PC-3 (cell line): ENCODE results near the gene ATP8B3. TPM values are rescaled to one million over a fixed set of nuclear protein-coding genes. Genes with fewer than 3 reads are reported as not detected.

ENCODE experiments used
- ATAC-seq: fragments of 200-7000 bp; cut with Tn5 transposase; 2 replicates; pipeline ENCODE4 v1.9.1; 2020; ENCODE audit warnings: mild to moderate bottlenecking, moderate library complexity
- BruUV-seq: library from RNA; stranded (reverse); fragments of 400-500 nt; replicated peaks from 2 replicates; lab custom pipeline; 2021; lab: Mats Ljungman, UMichigan
- CTCF ChIA-PET: fragments of 300-600 bp; sonication (Branson Sonifier 250); formaldehyde crosslinking; loops from one replicate; lab custom pipeline; 2022; ENCODE audit warnings: antibody characterized with exemption; lab: Charles Lee
- POLR2A ChIA-PET: fragments of 300-600 bp; sonication (Branson Sonifier 250); formaldehyde crosslinking; loops from one replicate; lab custom pipeline; 2022; ENCODE audit warnings: antibody characterized with exemption; ENCODE audit not compliant: unreplicated experiment; lab: Charles Lee
- DNase-seq: peaks from one replicate; pipeline ENCODE4 v3.0.0-alpha.2; 2015
- H2AFZ ChIP-seq: fragments of 300-600 bp; sonication (generic); 2 replicates; pipeline ENCODE4 v1.6.0; 2016; ENCODE audit warnings: antibody characterized with exemption, low read length
- H3F3A ChIP-seq: fragments of 300-600 bp; sonication (generic); one replicate; pipeline ENCODE4 v1.6.0; 2017; ENCODE audit warnings: antibody characterized with exemption, low read length, control low read depth, mild to moderate bottlenecking; ENCODE audit not compliant: unreplicated experiment
- H3K27ac ChIP-seq: fragments of 300-600 bp; sonication (generic); 2 replicates; pipeline ENCODE4 v1.5.1; 2016; ENCODE audit warnings: mild to moderate bottlenecking, low read length
- H3K27me3 ChIP-seq: fragments of 300-600 bp; sonication (generic); 2 replicates; pipeline ENCODE4 v1.6.1; 2016; ENCODE audit warnings: low read length, mixed read lengths
- H3K36me3 ChIP-seq: fragments of 300-600 bp; sonication (generic); 2 replicates; pipeline ENCODE4 v1.6.1; 2016; ENCODE audit warnings: low read depth, mixed run types, low read length, mixed read lengths
- H3K4me1 ChIP-seq: fragments of 300-600 bp; sonication (generic); 2 replicates; pipeline ENCODE4 v1.5.1; 2016; ENCODE audit warnings: low read length; ENCODE audit not compliant: insufficient read depth
- H3K4me2 ChIP-seq: fragments of 300-600 bp; sonication (generic); 2 replicates; pipeline ENCODE4 v1.6.0; 2016; ENCODE audit warnings: low read length
- H3K4me3 ChIP-seq: fragments of 300-600 bp; sonication (generic); 2 replicates; pipeline ENCODE4 v1.5.1; 2016; ENCODE audit warnings: mild to moderate bottlenecking, low read length, mixed read lengths
- H3K79me2 ChIP-seq: fragments of 300-600 bp; sonication (generic); 2 replicates; pipeline ENCODE4 v1.6.1; 2017; ENCODE audit warnings: low read length, mixed read lengths
- H3K9ac ChIP-seq: fragments of 300-600 bp; sonication (generic); 2 replicates; pipeline ENCODE4 v1.6.0; 2016; ENCODE audit warnings: mild to moderate bottlenecking, low read length
- H3K9me2 ChIP-seq: fragments of 300-600 bp; sonication (generic); replicated peaks from 2 replicates; pipeline ENCODE4 v1.6.1; 2016; ENCODE audit warnings: mixed run types, low read length, mixed read lengths
- H3K9me3 ChIP-seq: fragments of 300-600 bp; sonication (generic); 2 replicates; pipeline ENCODE4 v1.6.1; 2016; ENCODE audit warnings: low read length, mixed read lengths
- H4K20me1 ChIP-seq: fragments of 300-600 bp; sonication (generic); 2 replicates; pipeline ENCODE4 v1.6.1; 2016; ENCODE audit warnings: low read length, mixed read lengths
- EZH2 ChIP-seq: fragments of 300-600 bp; sonication (generic); IDR thresholded peaks from one replicate; pipeline ENCODE4 v1.6.1; 2017; ENCODE audit warnings: antibody characterized with exemption, mild to moderate bottlenecking, low read length; ENCODE audit not compliant: unreplicated experiment
- EZH2phosphoT487 ChIP-seq: fragments of 300-600 bp; sonication (generic); IDR thresholded peaks from 2 replicates; pipeline ENCODE4 v1.6.1; 2018; ENCODE audit warnings: mild to moderate bottlenecking, antibody characterized with exemption, low read length, borderline replicate concordance
- intact Hi-C: fragments of 100-400 bp; cut with micrococcal nuclease; formaldehyde crosslinking; loops from 2 replicates; pipeline ENCODE4 v1.9.0; 2023
- total RNA-seq: library from RNA; depleted of rRNA; stranded (reverse); fragments of >200 nt; gene quantifications from 2 replicates; pipeline ENCODE4 v1.2.3, GENCODE V29; 2014
- TF ChIP-seq, protein P1 (sequence below): fragments of 300-600 bp; sonication (generic); conservative IDR thresholded peaks from 2 replicates; pipeline ENCODE4 v1.5.1; 2017; ENCODE audit warnings: antibody characterized with exemption, low read depth, mild to moderate bottlenecking, low read length

The ATP8B3 gene
- total RNA-seq, 1 experiment from 2014 or later: 4.2 TPM

DNA sequence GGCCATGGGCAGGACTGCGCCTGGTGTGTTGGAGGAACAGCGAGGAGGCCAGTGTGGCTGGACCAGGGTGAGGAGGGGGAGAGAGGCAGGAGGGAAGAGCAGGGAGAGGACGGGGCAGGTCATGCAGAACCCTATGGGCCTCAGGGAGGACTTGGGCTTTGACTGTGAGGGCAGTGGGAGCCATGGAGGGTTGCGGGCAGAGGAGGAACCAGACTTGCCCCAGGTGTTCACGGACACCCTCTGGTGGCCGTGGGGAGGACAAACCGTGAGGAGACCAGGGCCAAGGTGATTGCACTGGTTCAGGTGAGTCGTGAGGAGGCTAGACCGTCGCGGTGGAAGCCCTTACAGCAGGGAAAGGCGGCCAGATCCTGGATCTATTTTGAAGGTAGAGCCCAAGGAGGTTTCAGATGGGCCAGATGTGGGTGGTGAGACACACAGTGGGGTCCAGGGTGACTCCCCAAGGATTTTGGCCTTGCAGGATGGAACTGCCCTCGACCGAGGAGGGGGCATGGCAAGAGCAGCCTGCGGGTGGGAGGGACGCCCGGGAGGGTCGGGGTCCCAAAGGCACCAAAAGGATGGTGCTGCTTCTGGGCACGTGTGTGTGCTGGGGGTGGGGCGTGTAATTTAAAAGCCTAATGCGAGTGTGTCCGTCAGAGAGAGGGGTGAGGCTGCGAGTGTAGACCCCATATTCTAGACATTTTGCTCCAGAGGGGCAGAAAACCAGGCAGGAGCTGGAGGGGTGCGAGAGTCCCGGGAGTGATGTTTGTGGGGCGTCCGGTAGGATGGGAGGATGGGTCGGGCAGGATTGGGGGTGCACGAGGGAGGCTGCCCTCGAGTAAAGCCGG is 39.0 kb upstream of the ATP8B3 start:
- Histone ChIP-seq H3K27me3 (no peaks in the 10 kb centered on the region), H3K4me3 (no peak overlapping the region), H3K36me3 (no peaks in the 10 kb centered on the region), H3K9me3 (no peaks in the 10 kb centered on the region), H3K9ac (no peak overlapping the region), H2AFZ (no peak overlapping the region), H3K9me2 (no peaks in the 10 kb centered on the region), H4K20me1 (peaks cover 15% of the 10 kb centered on the region; the same call in 1 of the 2 replicates), H3K4me1 (peaks cover 8% of the 10 kb centered on the region), H3K79me2 (peaks cover 42% of the 10 kb centered on the region), H3F3A (no peaks in the 10 kb centered on the region), H3K4me2 (no peak overlapping the region), H3K27ac (no peak overlapping the region)
- peak; percentile 30 for DNase-seq
- intact Hi-C loops: no loop called here
- TF ChIP-seq EZH2 (no peak), EZH2phosphoT487 (no peak)
- TF ChIP-seq, protein P1, sequence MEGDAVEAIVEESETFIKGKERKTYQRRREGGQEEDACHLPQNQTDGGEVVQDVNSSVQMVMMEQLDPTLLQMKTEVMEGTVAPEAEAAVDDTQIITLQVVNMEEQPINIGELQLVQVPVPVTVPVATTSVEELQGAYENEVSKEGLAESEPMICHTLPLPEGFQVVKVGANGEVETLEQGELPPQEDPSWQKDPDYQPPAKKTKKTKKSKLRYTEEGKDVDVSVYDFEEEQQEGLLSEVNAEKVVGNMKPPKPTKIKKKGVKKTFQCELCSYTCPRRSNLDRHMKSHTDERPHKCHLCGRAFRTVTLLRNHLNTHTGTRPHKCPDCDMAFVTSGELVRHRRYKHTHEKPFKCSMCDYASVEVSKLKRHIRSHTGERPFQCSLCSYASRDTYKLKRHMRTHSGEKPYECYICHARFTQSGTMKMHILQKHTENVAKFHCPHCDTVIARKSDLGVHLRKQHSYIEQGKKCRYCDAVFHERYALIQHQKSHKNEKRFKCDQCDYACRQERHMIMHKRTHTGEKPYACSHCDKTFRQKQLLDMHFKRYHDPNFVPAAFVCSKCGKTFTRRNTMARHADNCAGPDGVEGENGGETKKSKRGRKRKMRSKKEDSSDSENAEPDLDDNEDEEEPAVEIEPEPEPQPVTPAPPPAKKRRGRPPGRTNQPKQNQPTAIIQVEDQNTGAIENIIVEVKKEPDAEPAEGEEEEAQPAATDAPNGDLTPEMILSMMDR: peak; percentile 31
- no peak for ATAC-seq
- ChIA-PET CTCF (no interaction called here), POLR2A (no interaction called here)
- BruUV-seq: no TSS peak

DNA sequence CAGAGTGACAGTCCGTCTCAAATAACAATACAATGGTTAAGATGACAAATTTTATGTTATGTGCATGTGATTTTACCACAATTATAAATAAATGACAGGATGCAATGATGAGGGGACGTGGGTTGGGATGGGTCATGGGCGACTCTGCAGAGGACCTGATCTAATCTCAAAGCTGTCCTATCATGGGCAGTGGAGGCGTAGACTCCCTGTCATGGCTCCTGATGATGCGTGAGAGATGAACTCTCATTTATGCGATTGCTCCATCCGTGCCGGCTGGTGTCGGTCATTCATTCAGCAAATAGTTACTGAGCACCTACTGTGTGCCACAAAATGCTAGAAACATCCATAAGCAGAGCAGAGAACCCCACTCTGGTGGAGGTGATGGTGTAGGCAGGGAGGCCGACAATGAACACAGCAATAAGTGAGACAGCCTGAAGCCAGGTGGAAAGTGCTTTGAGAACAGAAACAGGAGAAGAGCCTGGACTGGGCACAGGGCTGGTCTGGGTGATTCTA is 37.9 kb upstream of the ATP8B3 start:
- no peaks in the 10 kb centered on the region for H3K36me3 ChIP-seq
- no peaks in the 10 kb centered on the region for H3F3A ChIP-seq
- intact Hi-C loops: no loop called here
- TF ChIP-seq, protein P1: no peak
- TF ChIP-seq EZH2phosphoT487 (no peak), EZH2 (no peak)
- no TSS peak for BruUV-seq
- H3K9me2 ChIP-seq: no peaks in the 10 kb centered on the region
- ChIA-PET CTCF (no interaction called here), POLR2A (no interaction called here)
- no peak overlapping the region for H3K4me3 ChIP-seq
- no peak for DNase-seq
- H3K27ac ChIP-seq: no peak overlapping the region
- peaks cover 42% of the 10 kb centered on the region for H3K79me2 ChIP-seq
- H3K9ac ChIP-seq: no peak overlapping the region
- H3K4me2 ChIP-seq: no peak overlapping the region
- ATAC-seq: no peak
- no peak overlapping the region for H2AFZ ChIP-seq
- H3K9me3 ChIP-seq: no peaks in the 10 kb centered on the region
- H3K4me1 ChIP-seq: peaks cover 8% of the 10 kb centered on the region
- peaks cover 13% of the 10 kb centered on the region; the same call in 1 of the 2 replicates for H4K20me1 ChIP-seq
- no peaks in the 10 kb centered on the region for H3K27me3 ChIP-seq

DNA sequence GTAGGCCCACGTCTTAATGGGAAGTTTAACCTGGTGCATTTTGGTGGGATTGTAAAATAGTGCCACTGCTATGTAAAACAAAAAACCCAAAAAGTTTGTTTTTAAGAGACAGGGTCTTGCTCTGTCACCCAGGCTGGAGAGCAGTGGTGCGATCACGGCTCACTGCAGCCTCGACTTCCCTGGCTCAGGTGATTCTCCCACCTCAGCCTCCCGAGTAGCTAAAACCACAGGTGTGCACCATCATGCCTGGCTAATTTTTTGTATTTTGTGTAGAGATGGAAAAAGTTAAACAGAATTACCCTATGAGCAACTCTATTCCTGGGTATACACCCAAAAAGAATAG is 37.0 kb upstream of the ATP8B3 start:
- H3K9me2 ChIP-seq: no peaks in the 10 kb centered on the region
- intact Hi-C loops: no loop called here
- no peak overlapping the region for H3K4me3 ChIP-seq
- ATAC-seq: no peak
- no peaks in the 10 kb centered on the region for H3F3A ChIP-seq
- H3K4me1 ChIP-seq: peaks cover 8% of the 10 kb centered on the region
- H3K9ac ChIP-seq: no peak overlapping the region
- TF ChIP-seq EZH2phosphoT487 (no peak), EZH2 (no peak)
- TF ChIP-seq, protein P1: no peak
- H3K27ac ChIP-seq: no peak overlapping the region
- no peak for DNase-seq
- BruUV-seq: no TSS peak
- peaks cover 47% of the 10 kb centered on the region for H3K79me2 ChIP-seq
- no peaks in the 10 kb centered on the region for H3K36me3 ChIP-seq
- no peaks in the 10 kb centered on the region for H3K9me3 ChIP-seq
- no peaks in the 10 kb centered on the region for H3K27me3 ChIP-seq
- no peak overlapping the region for H2AFZ ChIP-seq
- ChIA-PET CTCF (no interaction called here), POLR2A (no interaction called here)
- peak overlapping the region; percentile 37; the same call in 1 of the 2 replicates for H3K4me2 ChIP-seq
- H4K20me1 ChIP-seq: peaks cover 12% of the 10 kb centered on the region; the same call in 1 of the 2 replicates
